Measurements from ENCODE around the gene FBXO42.

Gene FBXO42

GRCh38 chr1:16203550-16203949 lies 148.7 kb downstream of the FBXO42 start:
- no peaks in the 10 kb centered on the region for H3K27me3 Mint-ChIP-seq
- H3K36me3 Mint-ChIP-seq = peaks cover 11 to 16% of the 10 kb centered on the region in 2 donors
- no peak overlapping the region for H3K4me3 Mint-ChIP-seq
- no peaks in the 10 kb centered on the region for H3K9me3 Mint-ChIP-seq
- H3K4me1 Mint-ChIP-seq = peaks cover 11 to 19% of the 10 kb centered on the region in 2 donors
- no peak for ATAC-seq (replicated peaks)
- no peak for DNase-seq
- H3K27ac Mint-ChIP-seq = no peak overlapping the region

- ATAC-seq (replicated peaks) (no peak), DNase-seq (no peak)
- H3K27ac Mint-ChIP-seq = no peak overlapping the region
- H3K9me3 Mint-ChIP-seq = no peaks in the 10 kb centered on the region
- no peak overlapping the region for H3K4me3 Mint-ChIP-seq
- no peaks in the 10 kb centered on the region for H3K27me3 Mint-ChIP-seq
- peaks cover 11 to 16% of the 10 kb centered on the region in 2 donors for H3K36me3 Mint-ChIP-seq
- H3K4me1 Mint-ChIP-seq = peaks cover 11 to 19% of the 10 kb centered on the region in 2 donors
Measured at GRCh38 chr1:16202281-16203210, 149.7 kb downstream of the FBXO42 start.

- Mint-ChIP-seq H3K9me3 (peaks cover 0 to 3% of the 10 kb centered on the region in 2 donors), H3K27ac (peak overlapping the region; percentile 0), H3K27me3 (no peaks in the 10 kb centered on the region), H3K4me3 (no peak overlapping the region), H3K36me3 (peaks cover 11 to 21% of the 10 kb centered on the region in 2 donors), H3K4me1 (peaks cover 5 to 6% of the 10 kb centered on the region in 2 donors)
- DNase-seq (no peak), ATAC-seq (replicated peaks) (no peak)
Measured at GRCh38 chr1:16199700-16200099, 152.6 kb downstream of the FBXO42 start.

GRCh38 chr1:16199157-16199501 lies 153.2 kb downstream of the FBXO42 start:
- Mint-ChIP-seq H3K27me3 (no peaks in the 10 kb centered on the region), H3K36me3 (peaks cover 8 to 16% of the 10 kb centered on the region in 2 donors), H3K9me3 (peaks cover 0 to 3% of the 10 kb centered on the region in 2 donors), H3K4me3 (no peak overlapping the region), H3K4me1 (peaks cover 4 to 5% of the 10 kb centered on the region in 2 donors), H3K27ac (no peak overlapping the region)
- DNase-seq = no peak
- ATAC-seq (replicated peaks) = no peak

GRCh38 chr1:16198444-16199156 lies 153.7 kb downstream of the FBXO42 start:
- Mint-ChIP-seq H3K36me3 (peaks cover 8 to 13% of the 10 kb centered on the region in 2 donors), H3K4me1 (peaks cover 4 to 5% of the 10 kb centered on the region in 2 donors), H3K27ac (no peak overlapping the region), H3K27me3 (no peaks in the 10 kb centered on the region), H3K4me3 (no peak overlapping the region), H3K9me3 (peaks cover 0 to 3% of the 10 kb centered on the region in 2 donors)
- ATAC-seq (replicated peaks) (no peak), DNase-seq (no peak)

- Mint-ChIP-seq H3K27me3 (no peaks in the 10 kb centered on the region), H3K4me3 (no peak overlapping the region), H3K27ac (no peak overlapping the region), H3K9me3 (peaks cover 0 to 3% of the 10 kb centered on the region in 2 donors), H3K36me3 (peaks cover 3 to 9% of the 10 kb centered on the region in 2 donors), H3K4me1 (peaks cover 4 to 5% of the 10 kb centered on the region in 2 donors)
- ATAC-seq (replicated peaks) = no peak
- DNase-seq = no peak
Measured at GRCh38 chr1:16196874-16197273, 155.4 kb downstream of the FBXO42 start.
